ENCODE results near the gene XRCC5. TPM values are rescaled to one million over a fixed set of nuclear protein-coding genes. Genes with fewer than 3 reads are reported as not detected.

Gene XRCC5
- total RNA-seq, 1 experiment from 2014 or later: 198 TPM

DNA sequence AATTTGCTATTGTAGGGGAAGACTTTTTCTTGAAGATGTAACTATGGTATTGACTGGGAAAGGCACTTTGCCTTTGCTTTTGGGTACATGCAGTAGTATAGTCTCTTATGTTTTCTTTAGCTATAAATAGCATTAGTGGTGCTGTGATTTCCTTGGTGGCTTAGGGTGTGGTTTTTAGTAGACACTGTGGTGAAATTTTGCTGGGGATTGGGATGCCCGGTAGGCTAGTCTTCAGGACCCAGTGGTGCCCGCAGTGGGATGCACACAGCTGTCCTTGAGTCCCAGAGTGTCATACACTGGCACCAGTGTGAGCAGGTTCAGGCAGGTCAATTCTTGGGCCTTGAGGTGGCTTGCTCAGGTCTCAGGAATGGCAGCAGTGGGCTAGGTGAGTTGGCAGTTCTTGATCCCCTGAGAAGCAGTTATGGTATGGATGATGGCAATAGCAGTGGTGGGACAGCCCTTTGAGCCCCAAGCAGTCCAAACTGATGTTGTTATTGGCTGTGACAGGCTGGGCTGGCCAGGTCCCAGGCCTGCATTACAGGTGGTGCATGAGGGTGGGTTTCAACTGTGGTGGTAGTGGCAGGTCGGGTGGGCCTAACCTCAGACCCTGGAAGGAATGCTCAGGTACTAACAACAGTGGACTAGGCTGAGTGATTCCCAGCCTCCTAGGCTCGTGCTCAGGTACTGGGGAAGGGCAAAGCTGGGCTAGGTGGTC lies 124.3 kb downstream of the XRCC5 start:
- TF ChIP-seq, protein P1, sequence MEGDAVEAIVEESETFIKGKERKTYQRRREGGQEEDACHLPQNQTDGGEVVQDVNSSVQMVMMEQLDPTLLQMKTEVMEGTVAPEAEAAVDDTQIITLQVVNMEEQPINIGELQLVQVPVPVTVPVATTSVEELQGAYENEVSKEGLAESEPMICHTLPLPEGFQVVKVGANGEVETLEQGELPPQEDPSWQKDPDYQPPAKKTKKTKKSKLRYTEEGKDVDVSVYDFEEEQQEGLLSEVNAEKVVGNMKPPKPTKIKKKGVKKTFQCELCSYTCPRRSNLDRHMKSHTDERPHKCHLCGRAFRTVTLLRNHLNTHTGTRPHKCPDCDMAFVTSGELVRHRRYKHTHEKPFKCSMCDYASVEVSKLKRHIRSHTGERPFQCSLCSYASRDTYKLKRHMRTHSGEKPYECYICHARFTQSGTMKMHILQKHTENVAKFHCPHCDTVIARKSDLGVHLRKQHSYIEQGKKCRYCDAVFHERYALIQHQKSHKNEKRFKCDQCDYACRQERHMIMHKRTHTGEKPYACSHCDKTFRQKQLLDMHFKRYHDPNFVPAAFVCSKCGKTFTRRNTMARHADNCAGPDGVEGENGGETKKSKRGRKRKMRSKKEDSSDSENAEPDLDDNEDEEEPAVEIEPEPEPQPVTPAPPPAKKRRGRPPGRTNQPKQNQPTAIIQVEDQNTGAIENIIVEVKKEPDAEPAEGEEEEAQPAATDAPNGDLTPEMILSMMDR (IDR thresholded peaks at IDR 0.05; ENCODE audit: unreplicated experiment): no peak
- POLR2A ChIA-PET: interaction anchor here (0.6 kb wide), 1 partner anchor 13 kb away, joined by 3 read pairs; no protein-coding TSS in a partner anchor
- Mint-ChIP-seq H3K4me1 (ENCODE audit: insufficient read depth, unreplicated experiment) (no peaks in the 10 kb centered on the region), H3K27me3 (ENCODE audit: insufficient read depth, unreplicated experiment) (no peaks in the 10 kb centered on the region), H3K9me3 (ENCODE audit: unreplicated experiment) (peaks cover 11% of the 10 kb centered on the region), H3K4me3 (ENCODE audit: unreplicated experiment) (no peak overlapping the region), H3K36me3 (ENCODE audit: insufficient read depth, unreplicated experiment) (no peaks in the 10 kb centered on the region), H3K27ac (ENCODE audit: low read depth, unreplicated experiment) (no peak overlapping the region)
- DNase-seq (ENCODE audit: unreplicated experiment): no peak
- CTCF ChIA-PET: no interaction called here
- no TSS peak for BruUV-seq (replicated peaks)
- intact Hi-C loops (cut with micrococcal nuclease): no loop called here

DNA sequence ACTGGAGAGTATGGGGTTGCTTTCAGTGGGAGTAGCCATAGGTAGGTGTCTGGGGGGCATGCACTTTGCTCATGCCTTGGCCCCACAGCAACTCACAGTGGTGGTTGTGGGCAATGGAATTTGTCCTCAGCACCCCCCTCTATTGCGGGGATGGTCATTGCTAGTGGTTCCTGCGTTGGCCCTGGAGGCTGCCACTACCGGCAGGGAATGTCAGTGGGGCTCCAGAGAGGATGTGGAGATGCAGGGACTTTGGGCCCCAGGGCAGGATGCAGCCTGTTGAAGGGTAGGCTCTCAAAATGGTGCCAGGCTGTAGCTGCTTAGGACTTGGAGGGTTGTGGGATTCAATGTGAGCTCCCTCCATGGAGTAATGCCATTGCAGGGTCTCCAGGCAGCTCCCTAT lies 125.0 kb downstream of the XRCC5 start:
- TF ChIP-seq, protein P1 (IDR thresholded peaks at IDR 0.05; ENCODE audit: unreplicated experiment): no peak
- Mint-ChIP-seq H3K27ac (ENCODE audit: low read depth, unreplicated experiment) (no peak overlapping the region), H3K4me1 (ENCODE audit: insufficient read depth, unreplicated experiment) (no peaks in the 10 kb centered on the region), H3K36me3 (ENCODE audit: insufficient read depth, unreplicated experiment) (no peaks in the 10 kb centered on the region), H3K27me3 (ENCODE audit: insufficient read depth, unreplicated experiment) (no peaks in the 10 kb centered on the region), H3K9me3 (ENCODE audit: unreplicated experiment) (peaks cover 8% of the 10 kb centered on the region), H3K4me3 (ENCODE audit: unreplicated experiment) (no peak overlapping the region)
- intact Hi-C loops (cut with micrococcal nuclease): no loop called here
- no TSS peak for BruUV-seq (replicated peaks)
- no peak for DNase-seq (ENCODE audit: unreplicated experiment)
- POLR2A ChIA-PET: no interaction called here
- CTCF ChIA-PET: no interaction called here

DNA sequence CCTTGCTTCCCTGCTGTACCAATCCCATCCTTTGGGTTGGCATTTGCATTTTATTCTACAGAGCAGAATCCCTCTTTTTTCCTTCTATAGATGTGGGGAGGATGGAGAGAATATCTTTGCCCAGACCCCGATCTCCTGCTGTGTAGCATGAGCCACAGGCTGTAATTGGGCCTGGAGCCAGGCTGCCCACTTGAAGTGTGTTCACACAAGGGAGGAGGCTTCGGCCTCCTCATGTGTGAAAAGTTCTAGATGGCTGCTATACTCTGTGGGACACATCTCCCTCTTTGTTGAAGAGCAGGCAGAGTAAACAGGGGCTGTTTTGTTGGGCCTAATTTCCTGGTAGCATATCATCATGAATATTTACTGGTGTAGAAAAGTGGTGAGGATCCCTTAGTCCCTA lies 126.3 kb downstream of the XRCC5 start:
- peaks cover 15% of the 10 kb centered on the region for H3K9me3 Mint-ChIP-seq (ENCODE audit: unreplicated experiment)
- CTCF ChIA-PET: no interaction called here
- TF ChIP-seq, protein P1 (IDR thresholded peaks at IDR 0.05; ENCODE audit: unreplicated experiment): no peak

DNA sequence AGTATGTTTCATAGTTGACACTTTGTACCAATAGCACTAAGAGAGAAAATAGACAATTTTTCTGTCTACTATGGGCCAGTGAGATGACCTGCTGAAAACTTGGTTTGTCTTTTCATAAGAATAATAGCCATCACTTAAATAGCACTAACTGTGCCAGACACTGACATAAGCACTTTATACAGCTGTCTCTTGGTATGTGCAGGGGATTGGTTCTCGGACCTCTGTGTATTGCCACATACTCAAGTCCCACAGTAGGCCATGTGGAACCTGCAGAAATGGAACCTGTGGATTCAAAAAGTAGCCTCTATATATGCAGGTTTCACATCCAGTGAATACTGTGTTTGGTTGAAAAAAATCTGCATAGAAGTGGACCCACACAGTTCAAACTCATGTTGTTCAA lies 126.7 kb downstream of the XRCC5 start:
- peaks cover 15% of the 10 kb centered on the region for H3K9me3 Mint-ChIP-seq (ENCODE audit: unreplicated experiment)
- H3K27me3 Mint-ChIP-seq (ENCODE audit: insufficient read depth, unreplicated experiment): no peaks in the 10 kb centered on the region
- no peak for DNase-seq (ENCODE audit: unreplicated experiment)
- POLR2A ChIA-PET: no interaction called here
- H3K4me1 Mint-ChIP-seq (ENCODE audit: insufficient read depth, unreplicated experiment): no peaks in the 10 kb centered on the region
- BruUV-seq (replicated peaks): no TSS peak
- TF ChIP-seq, protein P1 (IDR thresholded peaks at IDR 0.05; ENCODE audit: unreplicated experiment): no peak
- intact Hi-C loops (cut with micrococcal nuclease): no loop called here
- no peaks in the 10 kb centered on the region for H3K36me3 Mint-ChIP-seq (ENCODE audit: insufficient read depth, unreplicated experiment)
- CTCF ChIA-PET: no interaction called here
- no peak overlapping the region for H3K4me3 Mint-ChIP-seq (ENCODE audit: unreplicated experiment)
- no peak overlapping the region for H3K27ac Mint-ChIP-seq (ENCODE audit: low read depth, unreplicated experiment)

More for the DNA sequence above, 126.3 kb downstream of the XRCC5 start:
- Mint-ChIP-seq H3K36me3 (ENCODE audit: insufficient read depth, unreplicated experiment) (no peaks in the 10 kb centered on the region), H3K27ac (ENCODE audit: low read depth, unreplicated experiment) (no peak overlapping the region), H3K4me1 (ENCODE audit: insufficient read depth, unreplicated experiment) (no peaks in the 10 kb centered on the region), H3K27me3 (ENCODE audit: insufficient read depth, unreplicated experiment) (no peaks in the 10 kb centered on the region), H3K4me3 (ENCODE audit: unreplicated experiment) (no peak overlapping the region)
- BruUV-seq (replicated peaks): no TSS peak
- no peak for DNase-seq (ENCODE audit: unreplicated experiment)
- POLR2A ChIA-PET: no interaction called here
- intact Hi-C loops (cut with micrococcal nuclease): no loop called here

Data from MCF 10A (cell line).